GM12865 (cell line): Measurements from ENCODE around the gene TRAF2.

ENCODE experiments used
- DNase-seq: peaks from one replicate; pipeline ENCODE4 v3.0.0; 2010; ENCODE audit warnings: low read depth
- H3K4me3 ChIP-seq: 2 replicates; pipeline ENCODE4 v1.5.1; 2011; ENCODE audit warnings: mild to moderate bottlenecking, low read depth, low read length, control low read depth
- TF ChIP-seq, protein P1 (sequence below): IDR thresholded peaks from 2 replicates; pipeline ENCODE4 v1.5.1; 2011; ENCODE audit warnings: low read length, control low read depth, low read depth, inconsistent platforms; ENCODE audit not compliant: insufficient read depth; ENCODE audit errors: missing control alignments

Gene TRAF2

DNA sequence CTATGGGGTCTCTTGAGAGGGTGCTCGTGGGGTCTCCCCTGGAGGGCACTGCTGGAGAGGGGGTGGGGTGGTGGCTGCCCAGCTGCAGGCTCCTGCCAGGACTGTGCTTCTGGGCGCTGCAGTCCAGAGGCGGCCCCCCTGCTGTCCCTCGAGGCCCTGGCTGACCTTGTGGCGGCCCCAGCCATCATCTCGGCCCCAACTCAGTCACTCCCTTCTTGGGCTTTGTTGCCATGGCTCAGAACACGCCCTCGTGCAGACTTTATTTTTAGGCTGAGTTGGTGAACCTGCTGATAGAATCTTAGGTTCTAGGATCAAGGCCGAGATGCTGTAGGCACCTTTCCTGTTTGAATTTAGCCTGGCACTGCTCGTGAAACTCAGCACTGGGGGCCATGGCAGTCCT, 35.4 kb downstream of the TRAF2 start:
- TF ChIP-seq, protein P1, sequence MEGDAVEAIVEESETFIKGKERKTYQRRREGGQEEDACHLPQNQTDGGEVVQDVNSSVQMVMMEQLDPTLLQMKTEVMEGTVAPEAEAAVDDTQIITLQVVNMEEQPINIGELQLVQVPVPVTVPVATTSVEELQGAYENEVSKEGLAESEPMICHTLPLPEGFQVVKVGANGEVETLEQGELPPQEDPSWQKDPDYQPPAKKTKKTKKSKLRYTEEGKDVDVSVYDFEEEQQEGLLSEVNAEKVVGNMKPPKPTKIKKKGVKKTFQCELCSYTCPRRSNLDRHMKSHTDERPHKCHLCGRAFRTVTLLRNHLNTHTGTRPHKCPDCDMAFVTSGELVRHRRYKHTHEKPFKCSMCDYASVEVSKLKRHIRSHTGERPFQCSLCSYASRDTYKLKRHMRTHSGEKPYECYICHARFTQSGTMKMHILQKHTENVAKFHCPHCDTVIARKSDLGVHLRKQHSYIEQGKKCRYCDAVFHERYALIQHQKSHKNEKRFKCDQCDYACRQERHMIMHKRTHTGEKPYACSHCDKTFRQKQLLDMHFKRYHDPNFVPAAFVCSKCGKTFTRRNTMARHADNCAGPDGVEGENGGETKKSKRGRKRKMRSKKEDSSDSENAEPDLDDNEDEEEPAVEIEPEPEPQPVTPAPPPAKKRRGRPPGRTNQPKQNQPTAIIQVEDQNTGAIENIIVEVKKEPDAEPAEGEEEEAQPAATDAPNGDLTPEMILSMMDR: no peak
- no peak for DNase-seq
- H3K4me3 ChIP-seq: no peak overlapping the region

DNA sequence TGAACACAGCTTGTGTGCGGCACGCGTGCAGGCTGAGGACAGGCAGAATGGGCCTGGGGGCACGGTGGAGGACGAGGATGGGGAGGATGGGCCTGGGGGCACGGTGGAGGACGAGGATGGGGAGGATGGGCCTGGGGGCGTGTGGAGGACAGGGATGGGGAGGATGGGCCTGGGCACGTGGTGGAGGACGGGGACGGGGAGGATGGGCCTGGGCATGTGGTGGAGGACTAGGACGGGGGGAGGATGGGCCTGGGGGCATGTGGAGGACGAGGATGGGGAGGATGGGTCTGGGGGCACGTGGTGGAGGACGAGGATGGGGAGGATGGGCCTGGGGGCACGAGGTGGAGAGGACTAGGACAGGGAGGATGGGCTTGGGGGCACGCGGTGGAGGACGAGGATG, 36.2 kb downstream of the TRAF2 start:
- TF ChIP-seq, protein P1: no peak
- DNase-seq: no peak
- H3K4me3 ChIP-seq: no peak overlapping the region

DNA sequence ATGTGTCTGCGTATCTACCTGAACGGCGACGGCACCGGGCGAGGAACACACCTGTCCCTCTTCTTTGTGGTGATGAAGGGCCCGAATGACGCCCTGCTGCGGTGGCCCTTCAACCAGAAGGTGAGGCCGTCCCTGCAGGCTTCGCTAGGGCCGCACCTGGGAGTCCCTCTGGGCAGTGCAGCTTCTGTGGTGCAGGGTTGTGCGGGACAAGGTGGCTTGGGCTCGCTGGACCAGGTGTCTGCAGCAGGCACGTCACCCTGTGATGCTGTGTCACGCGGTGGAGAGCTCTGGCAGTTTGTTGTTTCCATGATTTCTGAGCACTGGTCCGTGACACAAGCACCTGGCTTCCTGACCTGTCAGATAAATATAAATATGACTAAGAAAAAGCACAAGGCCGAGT, 37.6 kb downstream of the TRAF2 start:
- TF ChIP-seq, protein P1: no peak
- no peak for DNase-seq
- no peak overlapping the region for H3K4me3 ChIP-seq

DNA sequence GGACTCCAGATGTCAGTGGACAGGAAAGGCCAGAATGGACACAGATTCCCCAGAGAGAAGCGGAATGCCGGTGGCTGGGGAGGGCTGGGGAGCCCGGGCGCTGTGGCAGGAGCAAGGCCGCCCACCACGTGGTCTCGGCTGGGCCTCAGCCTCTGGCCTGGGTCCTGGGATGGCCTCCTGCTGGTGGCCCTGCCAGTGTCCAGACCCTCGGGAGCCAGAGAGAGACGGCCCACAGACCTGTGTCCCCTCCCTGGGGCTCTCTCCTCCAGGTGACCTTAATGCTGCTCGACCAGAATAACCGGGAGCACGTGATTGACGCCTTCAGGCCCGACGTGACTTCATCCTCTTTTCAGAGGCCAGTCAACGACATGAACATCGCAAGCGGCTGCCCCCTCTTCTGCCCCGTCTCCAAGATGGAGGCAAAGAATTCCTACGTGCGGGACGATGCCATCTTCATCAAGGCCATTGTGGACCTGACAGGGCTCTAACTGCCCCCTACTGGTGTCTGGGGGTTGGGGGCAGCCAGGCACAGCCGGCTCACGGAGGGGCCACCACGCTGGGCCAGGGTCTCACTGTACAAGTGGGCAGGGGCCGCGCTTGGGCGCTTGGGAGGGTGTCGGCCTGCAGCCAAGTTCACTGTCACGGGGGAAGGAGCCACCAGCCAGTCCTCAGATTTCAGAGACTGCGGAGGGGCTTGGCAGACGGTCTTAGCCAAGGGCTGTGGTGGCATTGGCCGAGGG, 39.3 kb downstream of the TRAF2 start:
- no peak overlapping the region for H3K4me3 ChIP-seq
- TF ChIP-seq, protein P1: no peak
- DNase-seq: no peak

DNA sequence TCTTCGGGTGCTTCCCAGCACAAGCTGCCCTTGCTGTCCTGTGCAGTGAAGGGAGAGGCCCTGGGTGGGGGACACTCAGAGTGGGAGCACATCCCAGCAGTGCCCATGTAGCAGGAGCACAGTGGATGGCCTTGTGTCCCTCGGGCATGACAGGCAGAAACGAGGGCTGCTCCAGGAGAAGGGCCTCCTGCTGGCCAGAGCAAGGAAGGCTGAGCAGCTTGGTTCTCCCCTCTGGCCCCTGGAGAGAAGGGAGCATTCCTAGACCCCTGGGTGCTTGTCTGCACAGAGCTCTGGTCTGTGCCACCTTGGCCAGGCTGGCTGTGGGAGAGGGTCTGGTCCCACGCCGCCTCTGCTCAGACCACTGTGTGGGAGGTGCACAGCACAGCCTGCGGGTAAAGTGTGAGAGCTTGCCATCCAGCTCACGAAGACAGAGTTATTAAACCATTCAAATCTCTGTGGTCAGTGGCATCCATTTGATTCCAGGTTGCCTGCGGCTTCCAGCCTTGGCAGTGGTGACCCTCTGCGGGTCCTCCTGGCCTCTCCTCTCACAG, 39.9 kb downstream of the TRAF2 start:
- no peak for DNase-seq
- no peak overlapping the region for H3K4me3 ChIP-seq
- TF ChIP-seq, protein P1: peak; percentile 11

DNA sequence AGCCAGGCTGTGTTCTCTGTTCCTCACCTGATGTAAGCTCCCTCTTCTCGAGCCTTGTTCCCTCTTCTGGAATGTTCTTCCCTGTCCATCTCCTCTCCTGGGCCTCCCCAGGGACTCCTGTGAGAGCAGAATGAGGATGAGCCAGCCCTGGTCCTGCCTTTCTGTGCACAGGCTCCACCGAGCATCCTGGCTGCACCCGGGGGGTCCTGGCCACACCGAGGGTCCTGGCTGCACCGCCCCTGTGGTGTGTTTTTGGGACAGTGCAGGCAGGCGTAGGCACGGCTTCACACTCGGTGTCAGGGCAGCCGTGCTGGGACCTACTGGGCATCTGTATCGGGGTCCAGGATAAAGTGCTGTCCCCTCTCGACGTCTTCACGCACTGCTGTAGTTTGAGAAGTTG, 40.4 kb downstream of the TRAF2 start:
- TF ChIP-seq, protein P1: no peak
- no peak for DNase-seq
- H3K4me3 ChIP-seq: no peak overlapping the region
